CD14-positive monocyte (primary cell): Measurements from ENCODE around the gene SYNE2. TPM values are rescaled to one million over a fixed set of nuclear protein-coding genes. Genes with fewer than 3 reads are reported as not detected.

ENCODE experiments used
- DNase-seq, 3 donors: peaks; one replicate each; pipeline ENCODE4 v3.0.0-alpha.2; 2011 to 2022
- H2AFZ ChIP-seq: 2 replicates; pipeline ENCODE4 v1.6.0; 2012; ENCODE audit warnings: mild to moderate bottlenecking, low read depth, low read length, inconsistent platforms; ENCODE audit not compliant: insufficient read depth, poor library complexity, severe bottlenecking
- H3K27ac ChIP-seq, 2 donors: 1 replicate in 1 of 2; 2 replicates in 1 of 2; pipeline ENCODE4 v1.5.1; 2012 to 2013; ENCODE audit warnings: low read length in 2 of 2, control low read depth in 1 of 2, inconsistent platforms in 1 of 2, low read depth in 1 of 2, mild to moderate bottlenecking in 1 of 2
- H3K27me3 ChIP-seq, 2 donors: one replicate each; pipeline versions ENCODE4 v1.6.0 to v1.6.1; 2011 to 2013; ENCODE audit warnings: low read length in 2 of 2; ENCODE audit not compliant: control insufficient read depth in 2 of 2, insufficient read depth in 2 of 2
- H3K36me3 ChIP-seq, 2 donors: replicated peaks in 1 of 2; 1 replicate in 1 of 2; 2 replicates in 1 of 2; pipeline versions ENCODE4 v1.5.1 to v1.6.1; 2012 to 2013; ENCODE audit warnings: low read length in 2 of 2, control low read depth in 1 of 2, inconsistent platforms in 1 of 2, mild to moderate bottlenecking in 1 of 2; ENCODE audit not compliant: insufficient read depth in 2 of 2, control insufficient read depth in 1 of 2
- H3K4me1 ChIP-seq, 2 donors: 1 replicate in 1 of 2; 2 replicates in 1 of 2; pipeline versions ENCODE4 v1.5.1 to v1.6.1; 2012 to 2013; ENCODE audit warnings: low read length in 2 of 2, control low read depth in 1 of 2, inconsistent platforms in 1 of 2, mild to moderate bottlenecking in 1 of 2, moderate library complexity in 1 of 2; ENCODE audit not compliant: insufficient read depth in 2 of 2, control insufficient read depth in 1 of 2
- H3K4me2 ChIP-seq: replicated peaks from 2 replicates; pipeline ENCODE3; 2012; ENCODE audit warnings: low read length, moderate library complexity, mild to moderate bottlenecking; ENCODE audit not compliant: poor library complexity, severe bottlenecking; ENCODE audit errors: extremely low read depth
- H3K4me3 ChIP-seq, 3 experiments: fragments of 200-600 bp in 1 of 3; sonication (generic) in 1 of 3; replicated peaks in 1 of 3; 1 replicate in 2 of 3; 2 replicates in 1 of 3; pipeline ENCODE4 v1.5.1; 2011 to 2013; ENCODE audit warnings: low read length in 3 of 3, mild to moderate bottlenecking in 3 of 3, control low read depth in 2 of 3, low read depth in 2 of 3, inconsistent platforms in 1 of 3, moderate library complexity in 1 of 3
- H3K79me2 ChIP-seq: 2 replicates; pipeline ENCODE4 v1.6.0; 2012; ENCODE audit warnings: mild to moderate bottlenecking, control low read depth, inconsistent platforms, low read length, moderate library complexity; ENCODE audit not compliant: insufficient read depth
- H3K9ac ChIP-seq: 2 replicates; pipeline ENCODE4 v1.6.0; 2017; ENCODE audit warnings: low read length, mild to moderate bottlenecking; ENCODE audit not compliant: insufficient read depth, poor library complexity, severe bottlenecking
- H3K9me3 ChIP-seq, 2 donors: replicated peaks in 1 of 2; 1 replicate in 1 of 2; 2 replicates in 1 of 2; pipeline versions ENCODE4 v1.5.1 to v1.6.1; 2012 to 2013; ENCODE audit warnings: low read length in 2 of 2, control low read depth in 1 of 2; ENCODE audit not compliant: control insufficient read depth in 1 of 2, insufficient read depth in 1 of 2
- H4K20me1 ChIP-seq: 2 replicates; pipeline ENCODE4 v1.6.0; 2012; ENCODE audit warnings: mild to moderate bottlenecking, low read length, control low read depth, moderate library complexity; ENCODE audit not compliant: insufficient read depth
- H3K27ac Mint-ChIP-seq, 7 donors: one replicate each; pipeline ENCODE4 v1.8.0; 2020; ENCODE audit warnings: mild to moderate bottlenecking in 7 of 7, mixed read lengths in 7 of 7, moderate library complexity in 6 of 7, inconsistent platforms in 2 of 7
- H3K27me3 Mint-ChIP-seq, 3 donors: one replicate each; pipeline ENCODE4 v1.8.0; 2021 to 2022; ENCODE audit warnings: low read depth in 3 of 3, mild to moderate bottlenecking in 3 of 3, mixed read lengths in 3 of 3, moderate library complexity in 3 of 3, inconsistent platforms in 1 of 3
- H3K36me3 Mint-ChIP-seq, 2 donors: one replicate each; pipeline ENCODE4 v1.8.0; 2020; ENCODE audit warnings: mixed read lengths in 2 of 2, inconsistent platforms in 1 of 2, mild to moderate bottlenecking in 1 of 2
- H3K4me1 Mint-ChIP-seq: one replicate; pipeline ENCODE4 v1.8.0; 2020; ENCODE audit warnings: mild to moderate bottlenecking, mixed read lengths
- H3K4me3 Mint-ChIP-seq, 2 donors: one replicate each; pipeline ENCODE4 v1.8.0; 2020; ENCODE audit warnings: mild to moderate bottlenecking in 2 of 2, mixed read lengths in 2 of 2, moderate library complexity in 1 of 2
- H3K9me3 Mint-ChIP-seq, 7 donors: one replicate each; pipeline ENCODE4 v1.8.0; 2020 to 2022; ENCODE audit warnings: mixed read lengths in 7 of 7, mild to moderate bottlenecking in 6 of 7, moderate library complexity in 6 of 7, inconsistent platforms in 2 of 7
- CTCF ChIP-seq: fragments of 200-600 bp; IDR thresholded peaks from one replicate; pipeline ENCODE4 v1.8.0; 2022; ENCODE audit warnings: antibody characterized with exemption, mild to moderate bottlenecking
- WGBS: methylation state at CpG from one replicate; pipeline ENCODE4 v1.1.5; 2013; ENCODE audit warnings: missing lambda C conversion rate; ENCODE audit not compliant: insufficient coverage; 5-methylcytosine and 5-hydroxymethylcytosine counted together
- intact Hi-C, 2 donors: fragments of 100-400 bp; cut with micrococcal nuclease; formaldehyde crosslinking; loops; one replicate each; pipeline versions ENCODE4 v1.15.0 to v1.15.1; 2023
- polyA plus RNA-seq, 3 donors: library from polyadenylated mRNA; depleted of rRNA in 1 of 3; unstranded in 2 of 3; stranded (reverse) in 1 of 3; fragments of 300-500 nt in 2 of 3; fragments of >200 nt in 1 of 3; fragmentation: Illumina TruSeq in 2 of 3; gene quantifications; 1 replicate in 2 of 3; 2 replicates in 1 of 3; pipeline ENCODE4 v1.2.3, GENCODE V29; 2012 to 2021

The SYNE2 gene
- polyA plus RNA-seq, 3 donors = 0.06 to 0.46 (median 0.44) TPM

GRCh38 chr14:63874223-63874622 is 21.4 kb downstream of the SYNE2 start:
- intact Hi-C loops = no loop called here
- WGBS = 100% methylated on average over 1 of the region's 3 CpGs
- Histone ChIP-seq H3K79me2 (no peaks in the 10 kb centered on the region), H3K9ac (no peak overlapping the region), H3K27me3 (peaks cover 14 to 22% of the 10 kb centered on the region in 2 donors), H3K36me3 (no peaks in the 10 kb centered on the region), H3K9me3 (no peaks in the 10 kb centered on the region), H2AFZ (no peak overlapping the region), H3K4me3 (no peak overlapping the region), H3K27ac (no peak overlapping the region), H3K4me2 (no peak overlapping the region), H3K4me1 (no peaks in the 10 kb centered on the region), H4K20me1 (no peaks in the 10 kb centered on the region)
- DNase-seq = no peak
- no peak overlapping the region for H3K27ac Mint-ChIP-seq
- no peak for TF ChIP-seq CTCF
- peaks cover 30 to 62% (median 32%) of the 10 kb centered on the region in 3 donors for H3K27me3 Mint-ChIP-seq
- H3K4me1 Mint-ChIP-seq = peaks cover 3% of the 10 kb centered on the region
- H3K36me3 Mint-ChIP-seq = no peaks in the 10 kb centered on the region
- peak overlapping the region in 1 of 2 donors; percentile 21 for H3K4me3 Mint-ChIP-seq
- peaks cover 0 to 2% (median 0%) of the 10 kb centered on the region in 7 donors for H3K9me3 Mint-ChIP-seq

- H3K9ac ChIP-seq = no peak overlapping the region
- Mint-ChIP-seq H3K9me3 (no peaks in the 10 kb centered on the region), H3K27me3 (peaks cover 35 to 60% (median 35%) of the 10 kb centered on the region in 3 donors), H3K36me3 (no peaks in the 10 kb centered on the region), H3K27ac (no peak overlapping the region), H3K4me1 (no peaks in the 10 kb centered on the region), H3K4me3 (peak overlapping the region in 1 of 2 donors; percentile 43)
- no peaks in the 10 kb centered on the region for H3K4me1 ChIP-seq
- H3K36me3 ChIP-seq = no peaks in the 10 kb centered on the region
- peaks cover 18 to 25% of the 10 kb centered on the region in 2 donors for H3K27me3 ChIP-seq
- no peaks in the 10 kb centered on the region for H4K20me1 ChIP-seq
- H3K4me3 ChIP-seq = no peak overlapping the region
- no peak for TF ChIP-seq CTCF
- no peaks in the 10 kb centered on the region for H3K79me2 ChIP-seq
- intact Hi-C loops = no loop called here
- H3K27ac ChIP-seq = no peak overlapping the region
- no peak overlapping the region for H3K4me2 ChIP-seq
- H2AFZ ChIP-seq = no peak overlapping the region
- no CpG with 5 or more reads among the region's 2 CpGs for WGBS
- DNase-seq = no peak
- no peaks in the 10 kb centered on the region for H3K9me3 ChIP-seq
These were observed 22.5 kb downstream of the SYNE2 start for GRCh38 chr14:63875311-63875710.
